ENCODE measurements around the gene CDK5R1.

GRCh38 chr17:32475258-32475657 is 11.5 kb upstream of the CDK5R1 start:
- TF ChIP-seq CTCF (IDR thresholded peaks at IDR 0.05) (no peak), EP300 (IDR thresholded peaks at IDR 0.05; ENCODE audit: low read depth) (no peak), POLR2AphosphoS5 (IDR thresholded peaks at IDR 0.05) (no peak), POLR2A (IDR thresholded peaks at IDR 0.05) (no peak)

Measured in transverse colon (tissue), 4 donors.